H1 (cell line): ENCODE measurements around the gene CTNNA3. TPM values are rescaled to one million over a fixed set of nuclear protein-coding genes. Genes with fewer than 3 reads are reported as not detected.
A peak's percentile ranks its signal among the peaks of the same experiment; 100 is the strongest.

Source experiments
- CTCF ChIA-PET: fragments of 300-600 bp; sonication (Branson Sonifier 250); formaldehyde crosslinking; loops from one replicate; lab custom pipeline; 2021; ENCODE audit not compliant: partially characterized antibody; lab: Charles Lee
- POLR2A ChIA-PET: fragments of 300-600 bp; sonication (Branson Sonifier 250); formaldehyde crosslinking; loops from one replicate; lab custom pipeline; 2021; ENCODE audit warnings: inconsistent platforms; ENCODE audit not compliant: partially characterized antibody; lab: Charles Lee
- DNase-seq, 2 experiments: peaks; one replicate each; pipeline versions ENCODE4 v3.0.0 to v3.0.0-alpha.2; 2010 to 2022; ENCODE audit warnings: low spot score in 2 of 2, low read depth in 1 of 2, mixed read lengths in 1 of 2
- FAIRE-seq: peaks from 2 replicates; lab custom pipeline; 2011; peaks lifted over from hg19 to GRCh38; lab: Jason Lieb, UNC
- H2AFZ ChIP-seq: 2 replicates; pipeline ENCODE4 v1.8.1; 2012; ENCODE audit warnings: low read length, inconsistent platforms
- H2AK5ac ChIP-seq: 2 replicates; pipeline ENCODE4 v1.6.1; 2013; ENCODE audit warnings: low read depth, low read length
- H2BK120ac ChIP-seq: replicated peaks from 2 replicates; pipeline ENCODE3; 2013; ENCODE audit warnings: low read depth, low read length, inconsistent platforms
- H2BK12ac ChIP-seq: 2 replicates; pipeline ENCODE4 v1.6.1; 2013; ENCODE audit warnings: low read depth, low read length
- H2BK15ac ChIP-seq: 2 replicates; pipeline ENCODE4 v1.6.1; 2013; ENCODE audit warnings: low read length
- H2BK20ac ChIP-seq: 2 replicates; pipeline ENCODE4 v1.6.1; 2013; ENCODE audit warnings: low read length
- H2BK5ac ChIP-seq: 2 replicates; pipeline ENCODE4 v1.6.1; 2013; ENCODE audit warnings: low read depth, low read length
- H3K14ac ChIP-seq: 2 replicates; pipeline ENCODE4 v1.6.1; 2013; ENCODE audit warnings: inconsistent platforms; ENCODE audit not compliant: insufficient read length
- H3K18ac ChIP-seq: 2 replicates; pipeline ENCODE4 v1.6.1; 2013; ENCODE audit warnings: low read length; ENCODE audit errors: extremely low read depth
- H3K23ac ChIP-seq: 2 replicates; pipeline ENCODE4 v1.6.1; 2013; ENCODE audit warnings: inconsistent platforms; ENCODE audit not compliant: insufficient read length
- H3K23me2 ChIP-seq: 2 replicates; pipeline ENCODE4 v1.6.1; 2013; ENCODE audit warnings: low read depth, low read length
- H3K27ac ChIP-seq: 2 replicates; pipeline ENCODE4 v1.6.1; 2011; ENCODE audit warnings: low read depth, low read length, inconsistent platforms
- H3K27me3 ChIP-seq, 4 experiments: replicated peaks in 1 of 4; 1 replicate in 1 of 4; 2 replicates in 3 of 4; pipeline versions ENCODE4 v1.6.1 to v1.8.1; 2011 to 2013; ENCODE audit warnings: low read length in 3 of 4, mild to moderate bottlenecking in 3 of 4, inconsistent platforms in 2 of 4, mixed read lengths in 2 of 4, moderate library complexity in 1 of 4; ENCODE audit not compliant: control insufficient read depth in 3 of 4, insufficient read depth in 3 of 4; ENCODE audit errors: extremely low read depth in 1 of 4
- H3K36me3 ChIP-seq, 4 experiments: 2 replicates each; pipeline versions ENCODE4 v1.6.1 to v1.8.1; 2011 to 2013; ENCODE audit warnings: mild to moderate bottlenecking in 4 of 4, low read length in 3 of 4, moderate library complexity in 2 of 4, control low read depth in 1 of 4, inconsistent platforms in 1 of 4; ENCODE audit not compliant: insufficient read depth in 4 of 4, control insufficient read depth in 2 of 4
- H3K4ac ChIP-seq: replicated peaks from 2 replicates; pipeline ENCODE3; 2013; ENCODE audit warnings: low read length, low read depth, mixed read lengths, inconsistent platforms; ENCODE audit not compliant: insufficient read length
- H3K4me1 ChIP-seq, 4 experiments: replicated peaks in 1 of 4; 1 replicate in 1 of 4; 2 replicates in 3 of 4; pipeline versions ENCODE4 v1.6.1 to v1.8.1; 2011 to 2013; ENCODE audit warnings: low read length in 3 of 4, inconsistent platforms in 2 of 4, mixed read lengths in 1 of 4; ENCODE audit not compliant: insufficient read depth in 4 of 4, control insufficient read depth in 3 of 4
- H3K4me2 ChIP-seq, 2 experiments: 2 replicates each; pipeline versions ENCODE4 v1.6.1 to v1.8.1; 2011 to 2013; ENCODE audit warnings: low read depth in 2 of 2, low read length in 2 of 2, control low read depth in 1 of 2, inconsistent platforms in 1 of 2, mild to moderate bottlenecking in 1 of 2; ENCODE audit not compliant: insufficient read depth in 1 of 2
- H3K4me3 ChIP-seq, 4 experiments: fragments of 200-600, 300-600 bp in 1 of 4; sonication (generic), shearing (Covaris generic), sonication (Bioruptor Twin) in 1 of 4; 2 replicates each; pipeline versions ENCODE4 v1.5.1 to v1.8.1; 2011 to 2016; ENCODE audit warnings: low read length in 4 of 4, low read depth in 3 of 4, control low read depth in 2 of 4, inconsistent platforms in 2 of 4, mild to moderate bottlenecking in 2 of 4, mixed read lengths in 1 of 4, moderate library complexity in 1 of 4; ENCODE audit not compliant: insufficient read depth in 2 of 4; ENCODE audit errors: extremely low read depth in 1 of 4
- H3K56ac ChIP-seq: replicated peaks from 2 replicates; pipeline ENCODE3; 2013; ENCODE audit warnings: low read depth, mild to moderate bottlenecking, mixed read lengths, low read length, inconsistent platforms; ENCODE audit not compliant: insufficient read length
- H3K79me1 ChIP-seq: 2 replicates; pipeline ENCODE4 v1.6.1; 2013; ENCODE audit warnings: low read depth, low read length, control low read depth
- H3K79me2 ChIP-seq, 2 experiments: 2 replicates each; pipeline versions ENCODE4 v1.6.1 to v1.8.1; 2012 to 2013; ENCODE audit warnings: low read length in 2 of 2, mild to moderate bottlenecking in 2 of 2, inconsistent platforms in 1 of 2; ENCODE audit not compliant: insufficient read depth in 2 of 2, control insufficient read depth in 1 of 2
- H3K9ac ChIP-seq, 4 experiments: replicated peaks in 1 of 4; 1 replicate in 1 of 4; 2 replicates in 3 of 4; pipeline versions ENCODE4 v1.6.1 to v1.8.1; 2011 to 2013; ENCODE audit warnings: low read depth in 3 of 4, low read length in 3 of 4, control low read depth in 2 of 4, mild to moderate bottlenecking in 2 of 4, moderate library complexity in 2 of 4, inconsistent platforms in 1 of 4; ENCODE audit errors: extremely low read depth in 1 of 4
- H3K9me3 ChIP-seq, 2 experiments: 2 replicates each; pipeline versions ENCODE4 v1.6.1 to v1.8.1; 2012 to 2013; ENCODE audit warnings: mild to moderate bottlenecking in 2 of 2, moderate library complexity in 2 of 2, control low read depth in 1 of 2, inconsistent platforms in 1 of 2, low read depth in 1 of 2, low read length in 1 of 2, mixed read lengths in 1 of 2; ENCODE audit not compliant: insufficient read depth in 2 of 2
- H4K20me1 ChIP-seq, 2 experiments: replicated peaks in 1 of 2; 2 replicates each; pipeline versions ENCODE3 to v1.8.1; 2011 to 2013; ENCODE audit warnings: inconsistent platforms in 2 of 2, low read length in 2 of 2, mild to moderate bottlenecking in 1 of 2; ENCODE audit not compliant: insufficient read depth in 2 of 2, control insufficient read depth in 1 of 2
- H4K5ac ChIP-seq: 2 replicates; pipeline ENCODE4 v1.6.1; 2013; ENCODE audit warnings: low read length, low read depth, mixed read lengths, inconsistent platforms; ENCODE audit not compliant: insufficient read length
- H4K8ac ChIP-seq: 2 replicates; pipeline ENCODE4 v1.8.0; 2013; ENCODE audit warnings: mild to moderate bottlenecking, moderate library complexity, low read length, inconsistent platforms; ENCODE audit not compliant: insufficient read depth; ENCODE audit errors: extremely low read depth
- H4K91ac ChIP-seq: replicated peaks from 2 replicates; pipeline ENCODE3; 2013; ENCODE audit warnings: low read length, mixed read lengths, inconsistent platforms; ENCODE audit not compliant: insufficient read length
- BACH1 ChIP-seq: IDR thresholded peaks from 2 replicates; pipeline ENCODE4 v1.6.1; 2012; ENCODE audit warnings: low read length, improper control_type of control experiment
- HDAC2 ChIP-seq, 2 experiments: fragments of 300-600 bp in 1 of 2; sonication (generic) in 1 of 2; IDR thresholded peaks; 2 replicates each; pipeline ENCODE4 v1.6.1; 2011 to 2012; ENCODE audit warnings: low read depth in 2 of 2, low read length in 2 of 2, mild to moderate bottlenecking in 2 of 2, moderate library complexity in 2 of 2, borderline replicate concordance in 1 of 2, inconsistent platforms in 1 of 2
- RAD21 ChIP-seq, 2 experiments: IDR thresholded peaks in 1 of 2; conservative IDR thresholded peaks in 1 of 2; 2 replicates each; pipeline ENCODE4 v1.6.1; 2011; ENCODE audit warnings: low read depth in 2 of 2, low read length in 2 of 2, improper control_type of control experiment in 1 of 2, inconsistent platforms in 1 of 2, mild to moderate bottlenecking in 1 of 2, moderate library complexity in 1 of 2
- YY1 ChIP-seq: IDR thresholded peaks from 2 replicates; pipeline ENCODE4 v1.6.1; 2011; ENCODE audit warnings: low read depth, mild to moderate bottlenecking, low read length
- WGBS, 2 experiments: shearing (Covaris generic) in 1 of 2; methylation state at CpG; one replicate each; pipeline versions ENCODE4 v1.1.6 to v1.1.7; 2013 to 2015; ENCODE audit warnings: low lambda C conversion rate in 2 of 2, mixed read lengths in 2 of 2, inconsistent platforms in 1 of 2, low coverage in 1 of 2, missing lambda C conversion rate in 1 of 2; ENCODE audit not compliant: insufficient replicate concordance in 2 of 2, insufficient coverage in 1 of 2, insufficient read length in 1 of 2; ENCODE audit errors: extremely low coverage in 1 of 2, missing lambda C conversion rate in 1 of 2; 5-methylcytosine and 5-hydroxymethylcytosine counted together
- polyA plus RNA-seq, 7 experiments: library from polyadenylated mRNA; depleted of rRNA in 3 of 7; stranded (reverse) in 5 of 7; unstranded in 2 of 7; fragments of >200 nt in 5 of 7; fragments of 200-250 nt in 2 of 7; gene quantifications; 1 replicate in 5 of 7; 2 replicates in 1 of 7; 4 replicates in 1 of 7; pipeline versions ENCODE4 v1.2.1 to v1.2.3, GENCODE V29; 2011 to 2013; ENCODE audit warnings: missing spikeins in 2 of 7, mixed read lengths in 2 of 7
- total RNA-seq: library from RNA; stranded (reverse); fragmentation: NEBNext Ultra II Directional; extraction: Animal tissue kit (Norgen Biotek cat#: 25700); gene quantifications from 2 replicates; pipeline ENCODE4 v1.2.1, GENCODE V29; 2021
- TF ChIP-seq, protein P1 (sequence below): IDR thresholded peaks from 2 replicates; pipeline ENCODE4 v1.6.1; 2011; ENCODE audit warnings: low read length, improper control_type of control experiment
- TF ChIP-seq, protein P2 (sequence below): IDR thresholded peaks from 2 replicates; pipeline ENCODE4 v1.6.1; 2012; ENCODE audit warnings: inconsistent platforms
- TF ChIP-seq, protein P3 (sequence below), 3 experiments: IDR thresholded peaks; 1 replicate in 2 of 3; 2 replicates in 1 of 3; pipeline versions ENCODE4 v1.5.1 to v1.6.1; 2011; ENCODE audit warnings: low read length in 3 of 3, mild to moderate bottlenecking in 3 of 3, inconsistent platforms in 2 of 3, low read depth in 1 of 3, moderate library complexity in 1 of 3; ENCODE audit not compliant: insufficient read depth in 1 of 3; ENCODE audit errors: control extremely low read depth in 1 of 3

CTNNA3 gene
- total and polyA plus RNA-seq, 2 of the 8 experiments (the other 6 are each of a cell fraction or from before 2014, with no cell fraction given) = 1.3 to 1.5 TPM

DNA sequence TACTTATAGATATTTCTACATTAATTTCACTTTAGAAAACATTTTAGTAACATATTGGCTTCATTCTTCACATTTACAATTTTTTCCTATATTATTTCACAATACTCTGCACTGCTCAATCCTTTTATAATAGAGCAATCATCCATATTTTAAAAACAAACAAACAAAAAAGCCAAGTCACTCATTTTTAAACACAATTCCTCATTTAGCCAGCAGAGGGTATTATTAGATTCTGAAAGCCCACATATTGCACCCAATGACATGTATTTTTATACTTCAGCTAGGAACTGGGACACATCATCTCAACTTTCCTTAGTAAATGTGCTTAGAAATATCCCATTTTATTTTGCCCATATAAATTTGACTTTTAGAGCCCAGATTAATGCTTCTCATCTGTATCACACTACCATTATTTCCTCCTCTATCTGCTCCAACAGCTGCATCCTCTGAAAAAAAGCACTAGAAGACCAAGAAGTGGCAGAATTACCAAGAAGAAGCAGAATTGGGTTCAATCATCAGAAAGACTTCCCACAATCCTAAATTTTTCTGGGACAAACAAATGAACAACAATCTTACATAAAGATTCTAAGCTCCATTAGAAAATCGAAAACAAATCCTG is 29.5 kb downstream of the CTNNA3 start:
- Histone ChIP-seq H4K20me1 (no peaks in the 10 kb centered on the region), H2BK120ac (no peak overlapping the region), H3K9me3 (no peaks in the 10 kb centered on the region), H3K4me3 (no peak overlapping the region), H4K91ac (no peak overlapping the region), H2BK5ac (no peak overlapping the region), H3K79me1 (no peaks in the 10 kb centered on the region), H2AK5ac (no peak overlapping the region), H3K4ac (no peak overlapping the region), H2BK20ac (no peak overlapping the region), H4K5ac (no peak overlapping the region), H2AFZ (no peak overlapping the region), H3K4me1 (no peaks in the 10 kb centered on the region), H3K9ac (no peak overlapping the region), H3K14ac (no peak overlapping the region), H3K23me2 (no peaks in the 10 kb centered on the region), H3K36me3 (no peaks in the 10 kb centered on the region), H2BK15ac (no peak overlapping the region), H3K79me2 (no peaks in the 10 kb centered on the region), H2BK12ac (no peak overlapping the region), H3K18ac (no peak overlapping the region), H4K8ac (no peak overlapping the region), H3K23ac (no peak overlapping the region), H3K27ac (no peak overlapping the region), H3K4me2 (no peak overlapping the region), H3K56ac (no peak overlapping the region), H3K27me3 (no peaks in the 10 kb centered on the region)
- no peak for DNase-seq
- WGBS, 2 experiments = 85% methylated on average over 1 of the region's 1 CpG; no CpG with 5 or more reads in 1 of the 2 experiments
- FAIRE-seq = no peak
- CTCF ChIA-PET = interaction anchor here (0.9 to 4.9 kb wide), 11 partner anchors 9 to 119 kb away, joined by 3 to 67 read pairs (median 3); no protein-coding TSS in a partner anchor
- POLR2A ChIA-PET = no interaction called here
- no peak for TF ChIP-seq HDAC2 (IDR thresholded peaks at IDR 0.05; ENCODE audit: borderline replicate concordance in 1 of 2, low read depth in 2 of 2, low read length in 2 of 2)
- peak; percentile 47 to 54 for TF ChIP-seq RAD21 (IDR thresholded peaks at IDR 0.05 in 1 of 2, conservative IDR thresholded peaks at IDR 0.05 in 1 of 2; ENCODE audit: low read depth in 2 of 2, low read length in 2 of 2)
- TF ChIP-seq, protein P1, sequence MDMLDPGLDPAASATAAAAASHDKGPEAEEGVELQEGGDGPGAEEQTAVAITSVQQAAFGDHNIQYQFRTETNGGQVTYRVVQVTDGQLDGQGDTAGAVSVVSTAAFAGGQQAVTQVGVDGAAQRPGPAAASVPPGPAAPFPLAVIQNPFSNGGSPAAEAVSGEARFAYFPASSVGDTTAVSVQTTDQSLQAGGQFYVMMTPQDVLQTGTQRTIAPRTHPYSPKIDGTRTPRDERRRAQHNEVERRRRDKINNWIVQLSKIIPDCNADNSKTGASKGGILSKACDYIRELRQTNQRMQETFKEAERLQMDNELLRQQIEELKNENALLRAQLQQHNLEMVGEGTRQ = no peak
- TF ChIP-seq, protein P2, sequence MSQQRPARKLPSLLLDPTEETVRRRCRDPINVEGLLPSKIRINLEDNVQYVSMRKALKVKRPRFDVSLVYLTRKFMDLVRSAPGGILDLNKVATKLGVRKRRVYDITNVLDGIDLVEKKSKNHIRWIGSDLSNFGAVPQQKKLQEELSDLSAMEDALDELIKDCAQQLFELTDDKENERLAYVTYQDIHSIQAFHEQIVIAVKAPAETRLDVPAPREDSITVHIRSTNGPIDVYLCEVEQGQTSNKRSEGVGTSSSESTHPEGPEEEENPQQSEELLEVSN = no peak
- peak; percentile 64; the same call in 1 of the 2 replicates for TF ChIP-seq BACH1
- no peak for TF ChIP-seq YY1
- TF ChIP-seq, protein P3, sequence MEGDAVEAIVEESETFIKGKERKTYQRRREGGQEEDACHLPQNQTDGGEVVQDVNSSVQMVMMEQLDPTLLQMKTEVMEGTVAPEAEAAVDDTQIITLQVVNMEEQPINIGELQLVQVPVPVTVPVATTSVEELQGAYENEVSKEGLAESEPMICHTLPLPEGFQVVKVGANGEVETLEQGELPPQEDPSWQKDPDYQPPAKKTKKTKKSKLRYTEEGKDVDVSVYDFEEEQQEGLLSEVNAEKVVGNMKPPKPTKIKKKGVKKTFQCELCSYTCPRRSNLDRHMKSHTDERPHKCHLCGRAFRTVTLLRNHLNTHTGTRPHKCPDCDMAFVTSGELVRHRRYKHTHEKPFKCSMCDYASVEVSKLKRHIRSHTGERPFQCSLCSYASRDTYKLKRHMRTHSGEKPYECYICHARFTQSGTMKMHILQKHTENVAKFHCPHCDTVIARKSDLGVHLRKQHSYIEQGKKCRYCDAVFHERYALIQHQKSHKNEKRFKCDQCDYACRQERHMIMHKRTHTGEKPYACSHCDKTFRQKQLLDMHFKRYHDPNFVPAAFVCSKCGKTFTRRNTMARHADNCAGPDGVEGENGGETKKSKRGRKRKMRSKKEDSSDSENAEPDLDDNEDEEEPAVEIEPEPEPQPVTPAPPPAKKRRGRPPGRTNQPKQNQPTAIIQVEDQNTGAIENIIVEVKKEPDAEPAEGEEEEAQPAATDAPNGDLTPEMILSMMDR (IDR thresholded peaks at IDR 0.05; ENCODE audit: control extremely low read depth in 1 of 3, insufficient read depth in 1 of 3, low read depth in 1 of 3, low read length in 3 of 3) = peak in 2 of 3 experiments; percentile 21 to 42; a peak in 2 of 4 replicates
- TF ChIP-seq, all 59 proteins: peak for 3
